ENCODE results near the gene CA14. TPM values are rescaled to one million over a fixed set of nuclear protein-coding genes. Genes with fewer than 3 reads are reported as not detected.

Gene CA14
- total RNA-seq, 1 donor = not detected

DNA sequence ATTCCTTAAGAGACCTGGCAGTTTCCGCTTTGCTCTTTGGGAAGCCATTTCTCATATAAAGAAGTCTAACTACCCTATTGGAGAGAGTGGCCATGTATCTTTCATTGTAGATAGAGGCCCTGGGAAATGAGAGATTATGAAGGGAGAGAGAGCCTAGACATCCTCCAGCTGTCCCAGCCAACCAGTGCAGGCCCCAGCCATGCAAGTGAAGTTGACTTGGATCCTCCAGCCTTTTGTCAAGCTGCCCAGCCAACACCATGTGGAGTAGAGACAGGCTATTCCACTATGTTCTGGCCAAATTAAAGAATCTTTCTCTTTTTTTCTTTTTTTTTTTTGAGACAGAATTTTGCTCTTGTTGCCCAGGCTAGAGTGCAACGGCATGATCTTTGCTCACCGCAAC, 14.6 kb upstream of the CA14 start:
- TF ChIP-seq, protein P1, sequence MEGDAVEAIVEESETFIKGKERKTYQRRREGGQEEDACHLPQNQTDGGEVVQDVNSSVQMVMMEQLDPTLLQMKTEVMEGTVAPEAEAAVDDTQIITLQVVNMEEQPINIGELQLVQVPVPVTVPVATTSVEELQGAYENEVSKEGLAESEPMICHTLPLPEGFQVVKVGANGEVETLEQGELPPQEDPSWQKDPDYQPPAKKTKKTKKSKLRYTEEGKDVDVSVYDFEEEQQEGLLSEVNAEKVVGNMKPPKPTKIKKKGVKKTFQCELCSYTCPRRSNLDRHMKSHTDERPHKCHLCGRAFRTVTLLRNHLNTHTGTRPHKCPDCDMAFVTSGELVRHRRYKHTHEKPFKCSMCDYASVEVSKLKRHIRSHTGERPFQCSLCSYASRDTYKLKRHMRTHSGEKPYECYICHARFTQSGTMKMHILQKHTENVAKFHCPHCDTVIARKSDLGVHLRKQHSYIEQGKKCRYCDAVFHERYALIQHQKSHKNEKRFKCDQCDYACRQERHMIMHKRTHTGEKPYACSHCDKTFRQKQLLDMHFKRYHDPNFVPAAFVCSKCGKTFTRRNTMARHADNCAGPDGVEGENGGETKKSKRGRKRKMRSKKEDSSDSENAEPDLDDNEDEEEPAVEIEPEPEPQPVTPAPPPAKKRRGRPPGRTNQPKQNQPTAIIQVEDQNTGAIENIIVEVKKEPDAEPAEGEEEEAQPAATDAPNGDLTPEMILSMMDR (IDR thresholded peaks at IDR 0.05; ENCODE audit: insufficient read depth, low read depth, low read length) = no peak
- H3K4me3 ChIP-seq (ENCODE audit: low read depth, low read length) = no peak overlapping the region
- DNase-seq (ENCODE audit: low read depth) = no peak

DNA sequence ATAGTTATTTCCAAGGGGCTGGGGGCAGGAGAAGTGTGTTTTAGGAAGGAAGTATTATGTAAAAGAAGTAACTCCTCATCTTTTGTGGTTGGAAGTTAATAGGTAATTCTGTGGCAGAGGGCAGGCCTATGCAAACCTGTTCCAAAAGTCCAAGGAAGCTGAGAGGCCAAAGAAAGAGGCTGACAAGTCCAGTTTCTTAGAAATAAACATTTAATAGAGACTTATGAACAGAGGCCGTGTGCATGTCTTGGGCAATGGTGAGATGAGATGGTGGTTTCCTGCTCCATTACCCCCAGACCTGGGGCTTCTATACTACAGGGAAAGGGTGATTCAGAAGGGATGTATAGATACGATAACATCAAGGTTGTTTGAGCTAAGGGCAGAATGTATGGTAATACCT, 7.6 kb upstream of the CA14 start:
- TF ChIP-seq, protein P1 (IDR thresholded peaks at IDR 0.05; ENCODE audit: insufficient read depth, low read depth, low read length) = no peak
- DNase-seq (ENCODE audit: low read depth) = no peak
- H3K4me3 ChIP-seq (ENCODE audit: low read depth, low read length) = no peak overlapping the region

DNA sequence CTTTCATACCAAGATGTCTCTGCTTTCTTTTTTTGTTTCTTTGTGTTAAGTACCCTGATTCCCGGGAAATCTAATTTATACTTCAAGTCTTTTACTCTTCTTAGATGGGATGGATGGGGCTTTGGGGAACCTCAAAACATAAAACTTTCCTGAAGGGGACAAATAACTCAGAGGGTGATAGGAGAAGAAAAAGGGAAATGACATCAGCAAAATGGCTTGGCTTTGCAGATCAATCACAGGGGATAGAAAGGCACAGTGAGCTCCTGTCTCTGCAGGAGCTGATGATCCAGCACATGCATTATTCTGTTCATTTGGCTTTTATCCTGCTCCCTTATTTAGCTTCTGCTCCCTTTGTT, 1.4 kb upstream of the CA14 start:
- no peak overlapping the region for H3K4me3 ChIP-seq (ENCODE audit: low read depth, low read length)
- DNase-seq (ENCODE audit: low read depth) = no peak
- TF ChIP-seq, protein P1 (IDR thresholded peaks at IDR 0.05; ENCODE audit: insufficient read depth, low read depth, low read length) = no peak

DNA sequence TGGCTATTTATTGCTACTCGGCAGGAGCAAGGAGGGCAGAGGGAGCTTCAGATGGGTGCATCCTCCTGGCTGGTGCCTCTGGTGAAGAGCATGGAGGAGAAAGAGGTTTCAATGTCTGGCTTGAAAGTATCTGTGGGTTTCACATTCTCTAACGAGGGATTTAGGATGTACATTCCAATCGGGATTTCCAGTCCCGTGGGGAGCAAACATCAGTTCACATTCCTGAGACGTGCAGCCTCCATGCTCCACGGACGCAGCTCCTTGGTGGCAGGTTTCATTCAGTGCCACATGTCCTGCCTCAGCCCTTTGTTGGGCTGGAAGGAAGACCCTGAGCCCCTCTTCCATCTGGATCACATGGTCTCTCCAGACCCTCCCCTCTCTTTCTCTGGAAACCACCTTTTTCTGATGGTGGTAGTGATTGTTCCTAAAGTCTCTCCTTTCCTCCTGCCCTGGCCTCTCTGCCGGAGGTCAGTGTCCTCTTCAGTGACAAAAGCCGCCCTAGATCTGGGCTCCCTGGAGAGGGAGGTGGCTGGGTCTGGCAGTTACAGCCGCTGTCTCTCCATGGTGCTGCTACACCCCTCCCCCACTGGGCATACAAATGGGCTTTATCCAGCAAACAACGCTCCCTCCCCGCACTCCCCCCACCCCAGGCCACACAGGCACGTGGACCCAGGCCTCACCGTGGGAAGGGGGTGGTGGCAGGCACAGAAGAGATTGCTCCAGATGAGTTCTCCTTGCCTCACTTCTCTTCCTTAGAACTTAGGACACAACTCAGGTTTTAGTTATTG, 826 bp upstream of the CA14 start:
- DNase-seq (ENCODE audit: low read depth) = peak; percentile 24
- TF ChIP-seq, protein P1 (IDR thresholded peaks at IDR 0.05; ENCODE audit: insufficient read depth, low read depth, low read length) = no peak
- no peak overlapping the region for H3K4me3 ChIP-seq (ENCODE audit: low read depth, low read length)

DNA sequence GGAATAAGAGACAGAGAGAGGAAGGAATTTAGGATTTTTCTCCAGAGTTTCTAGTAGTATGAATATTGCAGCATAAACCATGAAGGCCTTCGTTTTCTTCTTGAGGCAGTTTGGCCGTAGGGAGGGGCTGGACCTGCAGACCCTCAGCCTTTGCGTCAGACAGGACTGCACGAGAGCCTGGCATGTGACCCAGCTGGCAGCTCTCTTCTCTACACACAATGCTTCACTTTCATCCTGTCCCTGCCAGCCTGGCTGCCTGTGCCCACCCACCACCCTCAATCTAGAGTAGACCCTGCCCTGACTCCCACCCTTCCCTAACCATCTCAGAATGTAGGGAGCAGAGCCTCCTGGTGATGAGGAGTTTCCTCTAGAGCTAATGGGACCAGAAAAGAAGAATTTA, 1.6 kb downstream of the CA14 start:
- TF ChIP-seq, protein P1 (IDR thresholded peaks at IDR 0.05; ENCODE audit: insufficient read depth, low read depth, low read length) = no peak
- H3K4me3 ChIP-seq (ENCODE audit: low read depth, low read length) = no peak overlapping the region
- no peak for DNase-seq (ENCODE audit: low read depth)

DNA sequence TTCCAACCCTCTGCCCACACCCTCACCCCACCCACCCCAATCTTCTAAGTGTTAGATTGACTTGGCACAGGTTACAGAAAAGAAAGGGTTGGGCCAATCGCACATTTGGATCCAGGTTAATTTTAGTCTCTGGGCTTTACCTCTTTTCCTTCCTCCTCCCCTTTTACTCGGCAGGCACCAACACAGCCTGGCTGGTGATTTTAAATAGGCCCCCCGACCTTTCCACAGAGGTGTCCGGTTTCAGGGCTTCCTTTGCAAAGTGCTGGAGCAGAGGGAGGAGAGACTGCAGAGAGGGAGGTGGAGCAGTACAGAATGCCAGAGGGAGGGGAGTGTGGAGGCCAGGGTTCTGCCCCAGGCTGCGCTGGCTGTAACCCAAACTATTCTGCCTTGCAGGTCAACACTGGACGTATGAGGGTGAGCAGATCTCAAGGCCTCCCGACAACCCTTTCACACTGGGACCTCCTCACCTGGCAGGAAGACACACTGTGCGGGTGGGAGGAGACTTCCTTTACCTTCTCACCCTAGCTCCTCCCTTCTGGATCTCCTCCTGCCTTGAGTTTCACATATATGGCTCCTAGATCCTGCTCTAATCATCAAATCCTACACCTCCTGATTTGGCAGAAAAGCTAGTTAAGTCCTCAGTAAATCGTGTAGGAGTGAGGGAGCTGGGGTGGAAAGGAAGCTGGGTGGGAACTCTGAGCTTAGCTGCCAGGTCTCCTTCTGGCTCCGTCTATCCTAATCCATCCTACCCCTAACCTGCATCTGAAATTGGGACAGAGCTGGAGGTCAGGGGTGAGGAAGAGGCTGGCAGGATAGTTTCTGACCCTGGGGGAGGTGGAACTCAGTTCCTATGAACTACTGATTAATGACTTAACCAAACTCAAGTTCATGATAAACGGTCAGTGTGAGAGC, 2.4 kb downstream of the CA14 start:
- TF ChIP-seq, protein P1 (IDR thresholded peaks at IDR 0.05; ENCODE audit: insufficient read depth, low read depth, low read length) = no peak
- H3K4me3 ChIP-seq (ENCODE audit: low read depth, low read length) = no peak overlapping the region
- peak; percentile 47 for DNase-seq (ENCODE audit: low read depth)
